HG03439 (cell line): ENCODE data around the gene DNM2.
"Not testable (repeated sequence)": the region's sequence is repeated elsewhere in the genome, so short reads cannot be mapped to it uniquely, and the experiment has no call there.

Experiments
- ATAC-seq: cut with Tn5 transposase; IDR thresholded peaks from one replicate; pipeline ENCODE4 v1.9.1; 2021; ENCODE audit warnings: mild to moderate bottlenecking, moderate library complexity; ENCODE audit not compliant: unreplicated experiment

Gene DNM2

GRCh38 chr19:10856899-10857298, 139.0 kb downstream of the DNM2 start:
- not testable (repeated sequence) for ATAC-seq

GRCh38 chr19:10858204-10858828, 140.4 kb downstream of the DNM2 start:
- ATAC-seq, result no peak

DNA sequence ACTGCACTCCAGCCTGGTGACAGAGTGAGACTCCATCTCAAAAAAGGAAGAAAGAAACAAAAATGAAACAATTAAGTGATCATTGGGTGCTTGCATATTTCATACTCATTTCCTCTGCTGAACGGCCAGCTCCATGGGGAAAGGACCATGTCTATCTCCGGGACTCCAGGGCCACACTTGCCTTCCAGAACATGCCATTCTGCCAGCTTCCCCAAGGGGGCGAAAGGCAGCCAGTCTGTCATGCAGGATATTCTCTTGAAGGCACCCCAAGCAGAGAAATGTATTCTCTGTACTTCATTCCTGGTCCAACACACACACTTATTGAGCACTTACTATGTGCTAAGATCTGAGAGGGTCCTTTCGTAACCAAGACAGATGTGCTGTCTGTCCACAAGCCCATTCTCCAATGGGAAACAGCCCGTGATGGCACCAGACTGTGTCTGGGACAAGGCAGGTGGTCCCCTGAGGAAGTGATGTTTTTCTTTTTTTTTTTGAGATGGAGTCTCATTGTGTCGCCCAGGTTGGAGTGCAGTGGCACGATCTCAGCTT, 143.3 kb downstream of the DNM2 start:
- ATAC-seq, result no peak

DNA sequence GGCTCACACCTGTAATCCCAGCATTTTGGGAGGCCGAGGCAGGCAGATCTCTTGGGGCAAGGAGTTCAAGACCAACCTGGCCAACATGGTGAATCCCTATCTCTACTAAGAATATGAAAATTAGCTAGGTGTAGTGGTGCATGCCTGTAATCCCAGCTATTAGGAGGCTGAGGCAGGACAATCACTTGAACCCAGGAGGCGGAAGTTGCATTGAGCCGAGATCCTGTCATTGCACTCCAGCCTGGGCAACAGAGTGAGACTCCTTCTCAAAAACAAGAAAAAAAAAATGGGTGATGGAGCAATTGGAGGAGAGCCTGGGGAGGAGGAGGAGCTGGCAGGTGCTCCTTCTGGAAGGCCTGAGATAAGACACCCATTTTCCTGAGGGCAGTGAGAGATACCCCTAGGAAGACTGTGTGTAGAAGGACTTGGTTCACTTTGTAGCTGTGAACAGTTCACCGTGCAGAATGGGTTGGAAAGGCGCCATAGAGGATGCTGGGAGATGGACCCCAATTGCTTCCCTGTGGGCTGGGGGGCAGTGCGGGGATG, 144.8 kb downstream of the DNM2 start:
- no peak for ATAC-seq

GRCh38 chr19:10863107-10863717, 145.3 kb downstream of the DNM2 start:
- no peak for ATAC-seq

GRCh38 chr19:10864538-10864899, 146.6 kb downstream of the DNM2 start:
- no peak for ATAC-seq

DNA sequence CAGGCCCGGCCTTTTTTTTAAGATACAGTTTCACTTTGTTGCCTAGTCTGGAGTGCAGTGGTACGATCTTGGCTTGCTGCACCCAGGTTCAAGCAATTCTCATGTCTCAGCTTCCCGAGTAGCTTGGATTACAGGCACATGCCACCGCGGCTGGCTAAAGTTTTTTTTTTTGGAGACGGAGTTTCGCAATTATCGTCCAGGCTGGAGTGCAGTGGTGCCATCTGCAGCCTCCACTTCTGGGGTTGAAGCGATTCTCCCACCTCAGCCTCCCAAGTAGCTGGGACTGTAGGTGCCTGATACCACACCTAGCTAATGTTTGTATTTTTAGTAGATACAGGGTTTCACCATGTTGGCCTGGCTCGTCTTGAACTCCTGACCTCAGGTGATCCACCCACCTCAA, 148.6 kb downstream of the DNM2 start:
- no peak for ATAC-seq

GRCh38 chr19:10868872-10869547, 151.1 kb downstream of the DNM2 start:
- no peak for ATAC-seq

GRCh38 chr19:10869872-10870311, 152.0 kb downstream of the DNM2 start:
- ATAC-seq, result not testable (repeated sequence)

DNA sequence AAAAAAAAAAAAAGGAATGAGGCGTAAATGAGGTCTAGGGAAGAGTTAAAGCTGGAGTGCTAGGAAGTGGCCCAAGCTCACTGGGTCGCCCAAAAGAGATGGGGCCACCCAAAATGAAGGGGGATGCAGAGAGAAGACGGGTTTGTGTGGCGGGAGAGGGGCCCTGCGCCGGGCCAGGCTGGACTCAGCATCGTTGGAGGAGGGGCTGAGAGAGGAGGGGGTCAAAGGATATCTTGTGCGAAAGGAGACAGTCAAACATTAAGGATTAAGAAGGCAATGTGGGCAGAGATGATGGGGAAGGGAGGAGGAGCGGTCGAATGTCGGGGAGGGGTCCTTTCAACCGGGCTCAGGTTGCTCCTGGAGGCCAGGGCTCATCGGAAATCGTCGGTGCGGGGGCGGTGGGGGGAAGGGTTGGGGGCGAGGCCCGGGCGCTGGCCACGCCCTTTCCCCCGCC, 152.6 kb downstream of the DNM2 start:
- ATAC-seq, result no peak

- ATAC-seq, result peak; percentile 78
Observed at GRCh38 chr19:10870955-10871603, 153.2 kb downstream of the DNM2 start, which contains the start of gene CARM1. CARM1 (plus strand) TSS chr19:10871553; CDS start chr19:10871703, 150 bp downstream.

DNA sequence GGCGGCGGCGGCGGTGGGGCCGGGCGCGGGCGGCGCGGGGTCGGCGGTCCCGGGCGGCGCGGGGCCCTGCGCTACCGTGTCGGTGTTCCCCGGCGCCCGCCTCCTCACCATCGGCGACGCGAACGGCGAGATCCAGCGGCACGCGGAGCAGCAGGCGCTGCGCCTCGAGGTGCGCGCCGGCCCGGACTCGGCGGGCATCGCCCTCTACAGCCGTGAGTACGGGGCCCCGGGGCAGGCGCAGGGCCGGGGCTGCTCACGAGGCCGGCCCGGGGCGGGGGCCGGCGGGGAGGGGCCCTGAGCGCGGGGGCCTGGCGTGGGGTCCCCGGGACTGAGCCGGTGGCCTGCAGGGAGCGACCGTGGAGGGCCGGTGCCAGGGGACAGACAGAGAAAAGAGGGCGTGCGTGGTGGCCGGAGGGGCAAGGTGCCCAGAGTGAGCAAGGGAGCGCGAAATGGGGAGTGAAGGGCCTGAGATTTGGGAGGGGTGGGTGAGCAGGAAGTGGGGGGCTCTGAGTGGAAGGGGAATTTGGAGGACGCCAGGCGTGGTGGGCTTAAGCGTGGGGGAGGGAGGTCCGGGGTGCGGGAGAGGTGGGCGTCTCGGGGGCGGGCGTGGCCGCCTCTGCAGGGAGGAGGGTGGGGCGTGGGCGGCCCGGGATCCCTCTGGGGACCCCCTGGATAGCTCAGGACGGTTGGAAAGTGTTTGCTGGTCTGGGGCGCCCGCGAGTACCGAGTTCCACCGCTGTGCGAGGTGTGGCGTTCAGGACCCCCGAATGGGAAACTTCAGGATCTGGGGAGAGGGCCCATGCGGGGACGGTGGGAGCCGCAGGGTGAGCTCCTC, 154.0 kb downstream of the DNM2 start:
- peak; percentile 2 for ATAC-seq

DNA sequence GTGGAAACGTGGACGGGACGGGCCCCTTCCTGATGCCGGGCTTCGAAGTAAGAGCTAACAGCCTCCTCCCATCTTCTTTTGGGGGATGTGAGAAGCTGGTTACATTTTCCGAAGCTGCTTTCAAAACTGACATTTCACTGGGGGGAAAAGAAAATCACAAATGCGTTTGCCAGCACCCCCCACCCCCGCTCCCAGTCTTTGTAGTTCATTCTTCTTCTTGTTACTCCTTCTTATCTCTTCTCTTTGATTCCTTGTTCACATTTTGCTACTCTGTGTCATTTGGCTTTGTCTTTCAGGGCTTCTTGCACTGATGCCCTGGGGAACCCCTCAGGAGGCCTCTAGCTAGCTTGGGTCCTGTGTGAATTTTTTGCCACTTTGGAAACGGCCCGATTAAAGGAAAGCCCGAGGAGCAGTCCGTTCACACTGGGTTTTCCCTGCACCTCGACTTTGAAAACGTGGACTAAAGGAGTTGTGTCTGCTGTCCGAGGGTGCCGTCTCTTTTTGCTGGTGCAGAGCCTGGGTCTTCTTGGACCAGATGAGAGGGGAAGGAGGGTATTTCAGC, 154.7 kb downstream of the DNM2 start:
- no peak for ATAC-seq

GRCh38 chr19:10874024-10874423, 156.1 kb downstream of the DNM2 start:
- ATAC-seq, result no peak

- ATAC-seq, result peak; percentile 56
Observed at GRCh38 chr19:10876459-10877240, 158.8 kb downstream of the DNM2 start.

- ATAC-seq, result not testable (repeated sequence)
Observed at GRCh38 chr19:10877608-10878007, 159.7 kb downstream of the DNM2 start.

- no peak for ATAC-seq
Observed at GRCh38 chr19:10878253-10878652, 160.4 kb downstream of the DNM2 start.
